HG03175 (cell line): ENCODE results near the gene DCX.

Experiments used
- ATAC-seq: cut with Tn5 transposase; IDR thresholded peaks from one replicate; pipeline ENCODE4 v1.9.1; 2021; ENCODE audit warnings: mild to moderate bottlenecking, moderate library complexity; ENCODE audit not compliant: unreplicated experiment

The DCX gene

DNA sequence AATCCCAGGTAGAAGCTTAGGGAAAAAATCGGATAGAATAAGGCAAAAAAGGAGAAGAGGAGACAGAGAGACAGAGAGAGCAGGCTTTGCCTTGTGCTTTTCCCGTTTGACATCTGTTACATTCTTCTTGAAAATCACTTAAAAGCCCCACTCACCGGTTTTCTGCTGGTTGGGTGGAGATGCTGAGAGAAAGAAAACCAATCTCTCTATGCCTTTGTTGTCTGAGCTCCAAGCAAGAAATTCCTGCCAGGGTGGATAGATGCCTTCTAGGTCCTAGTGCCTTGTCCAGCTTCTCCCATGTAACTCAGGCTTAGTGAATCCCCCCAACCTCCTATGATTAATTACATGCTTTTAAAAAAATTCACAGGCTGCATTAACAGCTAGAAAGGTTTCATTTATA lies at the start of gene DCX:
TSS of gene DCX (minus strand) at position 210 of the 400 bp plus-strand sequence. CDS start 1,794 bp downstream, outside the sequence.
- ATAC-seq = no peak

GRCh38 chrX:111460607-111461006 lies 48.6 kb upstream of the DCX start:
- no peak for ATAC-seq

- ATAC-seq = peak; percentile 83
Measured at GRCh38 chrX:111447298-111447697, 35.3 kb upstream of the DCX start.

DNA sequence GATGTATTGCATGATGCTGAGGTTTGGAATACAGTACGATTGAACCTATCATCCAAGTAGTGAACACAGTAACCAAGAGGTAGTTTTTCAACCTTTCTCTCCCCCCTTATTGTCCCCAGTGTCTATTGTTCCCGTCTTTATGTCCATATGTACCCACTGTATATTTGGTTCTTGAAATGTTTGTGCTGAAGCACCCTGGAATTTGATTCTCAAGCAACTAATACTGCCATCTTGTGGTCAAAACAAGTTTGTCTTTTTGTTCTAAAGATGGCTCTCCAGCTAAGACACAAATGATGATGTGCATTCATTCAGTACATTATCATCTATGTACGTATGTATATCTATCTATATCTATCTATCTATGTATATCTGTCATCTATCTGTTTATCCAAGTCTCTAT lies 33.5 kb upstream of the DCX start:
- peak; percentile 53 for ATAC-seq

- ATAC-seq = no peak
Measured at GRCh38 chrX:111444881-111445280, 32.9 kb upstream of the DCX start.

GRCh38 chrX:111443946-111444345 lies 32.0 kb upstream of the DCX start:
- no peak for ATAC-seq

GRCh38 chrX:111442791-111443190 lies 30.8 kb upstream of the DCX start:
- ATAC-seq = no peak

GRCh38 chrX:111435469-111435868 lies 23.5 kb upstream of the DCX start:
- ATAC-seq = no peak

- ATAC-seq = no peak
Measured at GRCh38 chrX:111431001-111431400, 19.0 kb upstream of the DCX start.

GRCh38 chrX:111411557-111411956 lies 435 bp downstream of the DCX start:
- no peak for ATAC-seq

GRCh38 chrX:111410590-111411078 lies 1.4 kb downstream of the DCX start:
- ATAC-seq = no peak

DNA sequence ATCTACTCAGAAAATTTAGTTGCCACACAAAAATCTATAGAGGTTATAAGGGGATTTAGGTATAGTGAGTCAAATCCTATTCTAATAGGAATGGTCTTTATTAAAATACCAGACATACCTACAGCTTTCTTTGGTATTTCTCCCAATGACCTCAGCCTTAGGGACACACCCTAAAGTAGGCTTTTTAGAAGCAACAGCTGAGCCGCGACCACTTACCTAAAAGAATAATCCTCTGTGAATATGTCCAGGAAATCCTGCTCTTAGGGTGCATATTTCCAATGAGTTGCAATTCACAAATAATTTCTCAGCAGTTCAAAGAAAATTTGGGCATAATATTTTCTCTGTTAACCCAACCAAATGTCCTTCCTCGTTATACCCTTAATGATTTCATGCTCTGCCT lies 2.7 kb downstream of the DCX start:
- no peak for ATAC-seq

DNA sequence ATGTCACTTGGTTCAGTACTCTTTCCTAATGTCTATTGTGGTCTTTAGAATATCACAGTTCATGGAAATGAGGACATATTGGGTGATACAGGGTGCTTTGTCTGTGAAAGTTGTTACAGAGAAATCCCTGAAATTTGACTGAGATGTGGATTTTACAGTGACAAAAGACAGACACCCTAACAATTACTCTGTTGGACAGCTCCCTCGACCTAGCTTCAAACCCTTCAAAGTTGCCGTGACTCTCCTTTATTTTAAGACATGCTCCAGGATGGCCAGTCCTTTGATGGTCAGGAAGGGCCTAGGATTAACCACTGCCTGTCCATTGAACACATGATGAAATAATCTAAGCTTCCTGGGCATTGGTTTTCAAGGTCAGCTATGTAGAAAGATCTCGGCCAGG lies 4.0 kb downstream of the DCX start:
- no peak for ATAC-seq

GRCh38 chrX:111402344-111402743 lies 9.6 kb downstream of the DCX start:
- no peak for ATAC-seq

- ATAC-seq = no peak
Measured at GRCh38 chrX:111395149-111395548, 16.8 kb downstream of the DCX start.

GRCh38 chrX:111394569-111394968 lies 17.4 kb downstream of the DCX start:
- ATAC-seq = no peak

DNA sequence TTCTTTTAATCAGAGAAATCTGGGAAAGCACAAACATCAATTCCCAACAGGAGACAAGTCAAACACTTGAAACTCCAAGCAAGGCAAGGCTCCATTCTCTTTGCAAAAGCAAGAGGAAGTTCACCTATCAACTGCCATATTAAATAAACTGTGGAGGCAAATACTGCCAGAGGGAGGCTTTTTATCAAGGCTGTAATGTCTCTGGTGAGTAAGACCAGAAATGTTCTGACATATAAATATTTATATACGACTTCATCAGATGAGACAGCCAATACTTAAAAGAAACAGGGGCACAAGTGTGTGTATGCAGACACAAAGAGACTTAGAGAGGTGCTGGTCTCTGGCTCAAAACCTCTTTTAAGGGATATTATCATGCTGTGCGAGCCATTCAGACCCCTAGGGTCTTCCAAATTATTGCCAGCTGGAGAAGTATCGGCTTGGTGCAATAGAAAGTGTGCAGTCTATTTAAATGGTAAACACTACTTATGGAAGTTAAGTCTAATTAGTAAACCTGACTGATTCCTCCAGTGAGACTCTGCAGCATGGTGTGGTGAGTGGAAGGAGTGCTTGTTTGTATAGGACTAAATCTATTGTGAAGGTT lies 24.4 kb downstream of the DCX start:
- ATAC-seq = no peak

DNA sequence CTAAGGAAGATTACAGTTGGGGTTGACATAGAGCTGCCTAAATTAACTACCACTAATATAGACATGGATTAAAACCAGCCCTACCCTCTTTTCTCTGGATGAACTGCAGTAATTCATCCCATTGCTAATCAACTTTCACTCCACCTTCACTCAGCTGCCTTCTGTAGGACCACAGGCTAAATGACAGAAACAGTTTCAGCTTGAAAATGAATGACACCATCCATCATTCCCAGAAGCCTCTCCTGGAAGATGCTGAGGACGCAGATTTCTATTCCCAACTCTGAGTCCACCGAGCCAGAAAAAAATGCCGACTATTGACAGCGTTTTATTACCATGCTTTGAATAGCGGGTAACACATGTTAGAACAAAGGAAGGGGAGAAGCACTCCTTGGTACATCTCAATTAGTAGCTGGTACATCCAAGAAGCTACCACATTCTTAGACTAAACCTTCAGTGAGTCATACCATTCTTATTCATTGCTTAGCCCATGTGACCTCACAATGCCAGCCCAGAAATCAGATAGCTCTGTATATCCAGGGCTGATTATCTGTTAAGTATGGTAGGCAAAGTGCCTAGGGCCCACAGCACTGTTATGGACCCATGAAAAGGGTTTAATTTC lies 25.3 kb downstream of the DCX start:
- no peak for ATAC-seq

DNA sequence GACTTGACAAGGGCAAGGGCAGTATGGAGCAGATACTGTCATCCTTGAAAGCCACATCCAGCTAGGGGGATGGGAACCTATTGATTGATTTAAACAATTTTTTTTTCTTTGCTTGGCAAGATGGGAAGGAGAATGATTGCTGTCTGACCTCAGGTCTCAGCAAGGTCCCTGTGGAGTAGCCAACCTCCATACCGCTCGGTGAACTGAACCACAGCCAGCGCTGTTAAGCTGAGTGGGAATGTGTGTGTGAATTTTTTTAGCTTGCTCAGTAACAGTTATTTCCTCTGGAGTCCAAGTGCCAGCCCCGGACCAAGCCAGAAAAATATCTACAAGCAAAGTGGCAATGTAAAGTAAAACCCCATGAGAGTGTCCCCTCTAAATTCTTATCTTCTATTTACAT lies 25.9 kb downstream of the DCX start:
- ATAC-seq = no peak

GRCh38 chrX:111382277-111382676 lies 29.7 kb downstream of the DCX start:
- ATAC-seq = no peak

- ATAC-seq = no peak
Measured at GRCh38 chrX:111376897-111377578, 35.0 kb downstream of the DCX start.

DNA sequence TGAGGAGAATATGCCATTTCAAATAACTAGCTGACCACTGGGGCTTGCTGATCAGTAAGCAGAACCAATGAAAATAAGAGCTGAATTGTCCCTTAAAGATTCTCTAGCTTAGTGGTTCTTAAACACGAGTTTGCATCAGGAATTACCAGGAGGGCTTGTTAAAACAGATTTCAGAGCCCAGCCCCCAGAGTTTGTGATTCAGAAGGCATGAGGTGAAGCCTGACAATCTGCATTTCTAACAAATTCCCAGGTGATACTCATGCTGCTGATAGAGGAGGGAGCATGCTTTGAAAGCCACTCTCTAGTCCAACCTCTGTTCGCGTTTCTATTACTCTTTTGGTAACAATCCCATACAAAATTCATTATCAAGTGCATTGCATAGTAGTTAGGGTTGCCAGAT lies 35.5 kb downstream of the DCX start:
- no peak for ATAC-seq
